Osteoblast (primary cell): ENCODE results near the gene CD2BP2. TPM values are rescaled to one million over a fixed set of nuclear protein-coding genes. Genes with fewer than 3 reads are reported as not detected.

Experiments used
- DNase-seq: peaks from one replicate; pipeline ENCODE4 v3.0.0; 2011; ENCODE audit warnings: low spot score, mixed read lengths; ENCODE audit not compliant: insufficient read length; ENCODE audit errors: missing footprints
- H2AFZ ChIP-seq: 2 replicates; pipeline ENCODE4 v1.6.0; 2011; ENCODE audit warnings: mild to moderate bottlenecking, low read length
- H3K27ac ChIP-seq: 2 replicates; pipeline ENCODE4 v1.5.1; 2011; ENCODE audit warnings: mild to moderate bottlenecking, low read depth, low read length, moderate library complexity
- H3K27me3 ChIP-seq: 2 replicates; pipeline ENCODE4 v1.6.0; 2012; ENCODE audit warnings: mild to moderate bottlenecking, control low read depth, inconsistent platforms, low read length, moderate library complexity; ENCODE audit not compliant: insufficient read depth
- H3K36me3 ChIP-seq: 2 replicates; pipeline ENCODE4 v1.5.1; 2011; ENCODE audit warnings: mild to moderate bottlenecking, low read length, control low read depth, moderate library complexity; ENCODE audit not compliant: insufficient read depth
- H3K4me1 ChIP-seq: 2 replicates; pipeline ENCODE4 v1.5.1; 2011; ENCODE audit warnings: mild to moderate bottlenecking, low read length, control low read depth, moderate library complexity; ENCODE audit not compliant: insufficient read depth
- H3K4me2 ChIP-seq: 2 replicates; pipeline ENCODE4 v1.6.0; 2011; ENCODE audit warnings: mild to moderate bottlenecking, low read length; ENCODE audit not compliant: insufficient read depth
- H3K4me3 ChIP-seq: fragments of 200-600 bp; sonication (generic); 3 replicates; pipeline ENCODE4 v1.5.1; 2012; ENCODE audit warnings: mild to moderate bottlenecking, low read length, inconsistent platforms; ENCODE audit not compliant: insufficient read depth
- H3K79me2 ChIP-seq: 2 replicates; pipeline ENCODE4 v1.6.0; 2012; ENCODE audit warnings: mild to moderate bottlenecking, low read length, control low read depth, inconsistent platforms; ENCODE audit not compliant: insufficient read depth
- H3K9me3 ChIP-seq: 2 replicates; pipeline ENCODE4 v1.5.1; 2011; ENCODE audit warnings: low read depth, low read length, control low read depth
- H4K20me1 ChIP-seq: 2 replicates; pipeline ENCODE4 v1.6.0; 2012; ENCODE audit warnings: mild to moderate bottlenecking, low read length, control low read depth; ENCODE audit not compliant: insufficient read depth
- total RNA-seq: library from RNA; depleted of rRNA; stranded (reverse); fragments of >200 nt; gene quantifications from 2 replicates; pipeline ENCODE4 v1.2.3, GENCODE V29; 2012
- TF ChIP-seq, protein P1 (sequence below): IDR thresholded peaks from 2 replicates; pipeline ENCODE4 v1.5.1; 2011; ENCODE audit warnings: mild to moderate bottlenecking, low read depth, low read length, moderate library complexity; ENCODE audit errors: extremely low read depth

Gene CD2BP2
- total RNA-seq, 1 donor, result 32.9 TPM

DNA sequence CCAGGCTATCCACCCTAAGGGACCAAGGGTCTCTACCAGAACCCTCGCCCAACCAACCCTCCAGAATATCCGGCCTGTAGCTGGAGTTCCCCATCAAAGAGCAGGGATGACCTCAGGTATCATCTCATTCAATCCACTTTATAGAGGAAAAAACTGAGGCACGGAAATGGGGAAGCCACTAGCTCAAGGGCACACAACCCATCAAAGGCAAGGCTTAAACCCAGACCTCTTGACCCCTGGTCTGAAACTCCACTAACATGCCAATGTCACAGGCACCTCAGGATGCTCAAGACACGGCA, 13.6 kb upstream of the CD2BP2 start:
- no peak overlapping the region for H2AFZ ChIP-seq
- peak overlapping the region; percentile 82 for H3K4me3 ChIP-seq
- TF ChIP-seq, protein P1, sequence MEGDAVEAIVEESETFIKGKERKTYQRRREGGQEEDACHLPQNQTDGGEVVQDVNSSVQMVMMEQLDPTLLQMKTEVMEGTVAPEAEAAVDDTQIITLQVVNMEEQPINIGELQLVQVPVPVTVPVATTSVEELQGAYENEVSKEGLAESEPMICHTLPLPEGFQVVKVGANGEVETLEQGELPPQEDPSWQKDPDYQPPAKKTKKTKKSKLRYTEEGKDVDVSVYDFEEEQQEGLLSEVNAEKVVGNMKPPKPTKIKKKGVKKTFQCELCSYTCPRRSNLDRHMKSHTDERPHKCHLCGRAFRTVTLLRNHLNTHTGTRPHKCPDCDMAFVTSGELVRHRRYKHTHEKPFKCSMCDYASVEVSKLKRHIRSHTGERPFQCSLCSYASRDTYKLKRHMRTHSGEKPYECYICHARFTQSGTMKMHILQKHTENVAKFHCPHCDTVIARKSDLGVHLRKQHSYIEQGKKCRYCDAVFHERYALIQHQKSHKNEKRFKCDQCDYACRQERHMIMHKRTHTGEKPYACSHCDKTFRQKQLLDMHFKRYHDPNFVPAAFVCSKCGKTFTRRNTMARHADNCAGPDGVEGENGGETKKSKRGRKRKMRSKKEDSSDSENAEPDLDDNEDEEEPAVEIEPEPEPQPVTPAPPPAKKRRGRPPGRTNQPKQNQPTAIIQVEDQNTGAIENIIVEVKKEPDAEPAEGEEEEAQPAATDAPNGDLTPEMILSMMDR, result no peak
- DNase-seq, result no peak
- H3K36me3 ChIP-seq, result peaks cover 17% of the 10 kb centered on the region
- peak overlapping the region; percentile 98 for H3K4me2 ChIP-seq
- H3K4me1 ChIP-seq, result peaks cover 24% of the 10 kb centered on the region
- peak overlapping the region; percentile 77 for H3K27ac ChIP-seq
- H3K9me3 ChIP-seq, result no peaks in the 10 kb centered on the region
- H4K20me1 ChIP-seq, result peaks cover 43% of the 10 kb centered on the region
- no peaks in the 10 kb centered on the region for H3K27me3 ChIP-seq
- H3K79me2 ChIP-seq, result peaks cover 64% of the 10 kb centered on the region

DNA sequence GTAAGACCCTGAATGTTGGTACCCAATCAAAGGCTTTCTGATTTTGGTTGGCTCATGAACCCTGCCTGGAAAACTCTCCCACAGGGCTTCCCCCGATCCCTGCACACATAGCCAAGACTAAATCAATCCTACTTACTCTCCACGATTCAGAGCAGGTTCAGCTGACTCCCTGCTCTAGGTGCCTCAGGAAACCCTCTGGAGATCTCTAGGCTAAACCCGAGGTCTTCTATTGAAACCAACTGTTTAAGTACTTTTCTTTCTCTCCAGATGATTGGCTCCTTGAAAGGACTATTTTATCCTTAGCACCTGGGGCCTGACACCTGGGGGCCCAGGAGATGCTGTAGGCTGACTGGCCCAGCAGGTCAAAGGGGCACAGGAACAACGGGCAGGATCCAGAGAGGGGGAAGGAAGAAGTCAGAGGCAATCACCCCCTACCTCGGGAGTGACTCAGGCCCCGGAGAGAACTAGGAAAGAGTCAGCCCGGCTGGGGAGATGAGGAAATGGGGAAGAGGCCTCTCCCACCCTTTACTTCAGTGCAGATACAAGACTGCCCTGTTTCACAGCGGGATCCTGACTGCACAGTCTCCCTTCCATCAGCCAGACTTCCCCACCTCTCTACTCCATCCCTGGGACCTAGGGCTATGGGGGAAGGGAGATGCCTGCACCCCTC, 13.1 kb upstream of the CD2BP2 start:
- peak overlapping the region; percentile 98 for H3K4me2 ChIP-seq
- H3K4me1 ChIP-seq, result peaks cover 24% of the 10 kb centered on the region
- peaks cover 43% of the 10 kb centered on the region for H4K20me1 ChIP-seq
- no peaks in the 10 kb centered on the region for H3K27me3 ChIP-seq
- H3K4me3 ChIP-seq, result peak overlapping the region; percentile 82
- H3K9me3 ChIP-seq, result no peaks in the 10 kb centered on the region
- H3K79me2 ChIP-seq, result peaks cover 69% of the 10 kb centered on the region
- TF ChIP-seq, protein P1, result no peak
- peak; percentile 95 for DNase-seq
- H3K36me3 ChIP-seq, result peaks cover 22% of the 10 kb centered on the region
- H2AFZ ChIP-seq, result no peak overlapping the region
- H3K27ac ChIP-seq, result peak overlapping the region; percentile 77

DNA sequence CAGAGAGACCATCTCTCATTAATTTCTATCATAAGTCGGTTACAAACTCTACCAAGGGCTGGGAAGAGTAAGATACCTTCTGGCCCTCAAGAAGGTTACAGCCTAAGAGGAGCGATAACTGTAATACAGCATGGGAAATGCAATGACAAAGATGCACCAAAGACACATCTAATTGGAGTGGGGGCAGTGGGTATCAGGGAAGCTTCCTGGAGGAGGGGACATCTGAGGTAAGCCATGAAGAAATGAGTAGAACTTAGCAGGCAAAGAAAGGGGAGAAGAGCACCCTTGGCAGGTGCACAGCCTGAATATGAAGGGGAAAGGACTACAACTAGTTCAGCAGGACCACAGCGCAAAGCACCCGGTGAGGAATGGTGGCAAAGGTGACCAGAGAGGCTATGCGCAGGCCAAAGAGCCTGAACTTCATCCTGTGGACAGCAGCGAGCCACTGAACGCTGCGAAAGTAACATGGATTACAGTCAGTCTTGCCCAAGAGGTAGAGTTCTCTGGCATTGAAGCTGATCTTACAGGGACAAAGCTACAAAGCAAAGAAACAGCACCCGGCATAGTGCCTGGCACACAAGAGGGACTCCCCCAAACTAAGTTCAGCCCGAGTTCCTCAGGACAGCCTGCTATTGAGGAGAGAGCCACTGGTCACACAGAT, 12.4 kb upstream of the CD2BP2 start:
- H3K79me2 ChIP-seq, result peaks cover 76% of the 10 kb centered on the region
- peak overlapping the region; percentile 82 for H3K4me3 ChIP-seq
- peak overlapping the region; percentile 98 for H3K4me2 ChIP-seq
- DNase-seq, result peak; percentile 47
- H2AFZ ChIP-seq, result no peak overlapping the region
- peak overlapping the region; percentile 77 for H3K27ac ChIP-seq
- H3K27me3 ChIP-seq, result no peaks in the 10 kb centered on the region
- peaks cover 25% of the 10 kb centered on the region for H3K36me3 ChIP-seq
- peaks cover 24% of the 10 kb centered on the region for H3K4me1 ChIP-seq
- H4K20me1 ChIP-seq, result peaks cover 43% of the 10 kb centered on the region
- TF ChIP-seq, protein P1, result no peak
- no peaks in the 10 kb centered on the region for H3K9me3 ChIP-seq

DNA sequence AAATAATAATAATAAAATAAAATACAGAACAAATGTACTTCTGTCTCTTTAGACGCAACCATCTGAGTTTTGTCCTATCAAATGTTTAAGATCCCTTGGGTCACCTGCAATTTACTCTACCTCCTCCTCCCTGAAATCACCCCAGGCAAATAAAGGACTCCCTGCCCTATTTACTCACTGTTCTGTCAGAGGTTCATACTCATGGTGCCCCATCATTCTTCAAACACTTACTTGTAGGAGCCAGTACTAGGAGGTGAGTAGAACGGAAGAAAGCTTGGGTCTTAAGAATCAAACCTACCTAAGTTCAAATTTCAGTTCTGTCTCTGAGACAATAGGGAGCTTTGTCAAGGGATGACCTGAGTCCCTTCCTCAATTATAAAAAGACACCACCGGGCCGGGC, 11.4 kb upstream of the CD2BP2 start:
- no peak overlapping the region for H3K4me3 ChIP-seq
- H3K27me3 ChIP-seq, result no peaks in the 10 kb centered on the region
- TF ChIP-seq, protein P1, result no peak
- H3K36me3 ChIP-seq, result peaks cover 29% of the 10 kb centered on the region
- H3K4me2 ChIP-seq, result peak overlapping the region; percentile 98
- H3K27ac ChIP-seq, result no peak overlapping the region
- peaks cover 84% of the 10 kb centered on the region for H3K79me2 ChIP-seq
- no peak overlapping the region for H2AFZ ChIP-seq
- no peak for DNase-seq
- H3K4me1 ChIP-seq, result peaks cover 23% of the 10 kb centered on the region
- no peaks in the 10 kb centered on the region for H3K9me3 ChIP-seq
- H4K20me1 ChIP-seq, result peaks cover 43% of the 10 kb centered on the region
